Ovary (tissue), 9 donors: ENCODE data around the gene TMEM184A. TPM values are rescaled to one million over a fixed set of nuclear protein-coding genes. Genes with fewer than 3 reads are reported as not detected.

ENCODE experiments used
- DNase-seq, 5 donors: peaks; one replicate each; pipeline ENCODE4 v3.0.0-alpha.2; 2019 to 2020
- H3K27ac ChIP-seq, 2 donors: fragments of 200-600 bp; one replicate each; pipeline versions ENCODE4 v1.5.1 to v1.8.0; 2019 to 2022
- H3K27me3 ChIP-seq: fragments of 200-600 bp; one replicate; pipeline ENCODE4 v1.8.0; 2022
- H3K36me3 ChIP-seq: fragments of 200-600 bp; sonication (generic); one replicate; pipeline ENCODE4 v1.5.1; 2019
- H3K4me1 ChIP-seq: one replicate; pipeline ENCODE4 v1.8.1; 2013; ENCODE audit warnings: mild to moderate bottlenecking, moderate library complexity; ENCODE audit not compliant: insufficient read depth
- H3K4me3 ChIP-seq: fragments of 200-600 bp; sonication (generic); one replicate; pipeline ENCODE4 v1.5.1; 2017
- H3K9me3 ChIP-seq, 2 donors: fragments of 200-600 bp in 1 of 2; sonication (generic) in 1 of 2; one replicate each; pipeline versions ENCODE4 v1.5.1 to v1.8.1; 2013 to 2019; ENCODE audit warnings: mild to moderate bottlenecking in 1 of 2, moderate library complexity in 1 of 2
- CTCF ChIP-seq, 3 donors: fragments of 450-650 bp in 2 of 3; fragments of 200-600 bp in 1 of 3; IDR thresholded peaks; one replicate each; pipeline versions ENCODE4 v1.5.1 to v1.8.0; 2016 to 2022; ENCODE audit warnings: antibody characterized with exemption in 3 of 3, mild to moderate bottlenecking in 1 of 3
- EP300 ChIP-seq: sonication (generic); formaldehyde crosslinking; IDR thresholded peaks from one replicate; pipeline ENCODE4 v1.6.1; 2017; ENCODE audit warnings: antibody characterized with exemption
- POLR2A ChIP-seq: fragments of 450-650 bp; IDR thresholded peaks from one replicate; pipeline ENCODE4 v1.6.1; 2017; ENCODE audit warnings: antibody characterized with exemption, mild to moderate bottlenecking, moderate library complexity
- WGBS, 3 donors: extraction: QIAGEN DNeasy Blood & Tissue Kit in 1 of 3; methylation state at CpG; one replicate each; pipeline versions ENCODE4 v1.1.5 to v1.1.7; 2013 to 2017; 5-methylcytosine and 5-hydroxymethylcytosine counted together
- intact Hi-C, 4 donors: fragments of 100-400 bp; cut with DNase I; formaldehyde crosslinking; loops; one replicate each; pipeline versions ENCODE4 v1.11.0 to v1.15.1; 2022 to 2023
- polyA plus RNA-seq, 2 donors: library from polyadenylated mRNA; stranded (reverse); fragments of 200-250 nt in 1 of 2; fragments of 350-450 nt in 1 of 2; fragmentation: Illumina TruSeq in 1 of 2; extraction: RNeasy Lipid Tissue Mini Kit (QIAGEN cat#74804) in 1 of 2; gene quantifications; one replicate each; pipeline ENCODE4 v1.2.3, GENCODE V29; 2013 to 2014
- total RNA-seq, 7 donors: library from RNA; depleted of rRNA in 2 of 7; stranded (reverse); fragments of >200 nt in 2 of 7; fragmentation: NEBNext Ultra II Directional in 3 of 7; extraction: Animal tissue kit (Norgen Biotek cat#: 25700) in 3 of 7; gene quantifications; one replicate each; pipeline versions ENCODE4 v1.1.0 to v1.2.4, GENCODE V29; 2016 to 2023
- donor health status: DM: no; HTN: no; CAD: no; lungs with moderate emphysema.
- donor health status: DM: no; HTN: no; CAD: no.
- donor health status: Bipolar disorder and iron deficiency.
- donor health status: DM: yes; HTN: yes; CAD: no.
- donor health status: DM: no; HTN: no; CAD: no.
- donor health status: DM: yes; HTN: yes; CAD: no.

TMEM184A gene
- total and polyA plus RNA-seq, 9 donors: 0.05 to 8.4 (median 1.6) TPM; not detected in 2

- Histone ChIP-seq H3K4me3 (peak overlapping the region; percentile 87), H3K9me3 (no peaks in the 10 kb centered on the region), H3K27ac (peak overlapping the region in 1 of 2 donors; percentile 87), H3K4me1 (peaks cover 7% of the 10 kb centered on the region), H3K27me3 (no peaks in the 10 kb centered on the region), H3K36me3 (no peaks in the 10 kb centered on the region)
- TF ChIP-seq POLR2A: no peak
- TF ChIP-seq EP300: no peak
- no peak for TF ChIP-seq CTCF (IDR thresholded peaks at IDR 0.05)
- 74 to 88% (median 76%) methylated on average over 13 of the region's 13 CpGs for WGBS, 3 donors
- no peak for DNase-seq
- intact Hi-C loops: no loop called here
Measured at GRCh38 chr7:1569016-1569415, 13.0 kb upstream of the TMEM184A start.

GRCh38 chr7:1567896-1568510 lies 12.0 kb upstream of the TMEM184A start:
- Histone ChIP-seq H3K4me3 (no peak overlapping the region), H3K9me3 (no peaks in the 10 kb centered on the region), H3K27ac (no peak overlapping the region), H3K27me3 (no peaks in the 10 kb centered on the region), H3K36me3 (no peaks in the 10 kb centered on the region), H3K4me1 (peaks cover 7% of the 10 kb centered on the region)
- no peak for TF ChIP-seq EP300
- intact Hi-C loops: no loop called here
- DNase-seq: no peak
- WGBS, 3 donors: 86 to 92% (median 89%) methylated on average over 17 of the region's 17 CpGs

DNA sequence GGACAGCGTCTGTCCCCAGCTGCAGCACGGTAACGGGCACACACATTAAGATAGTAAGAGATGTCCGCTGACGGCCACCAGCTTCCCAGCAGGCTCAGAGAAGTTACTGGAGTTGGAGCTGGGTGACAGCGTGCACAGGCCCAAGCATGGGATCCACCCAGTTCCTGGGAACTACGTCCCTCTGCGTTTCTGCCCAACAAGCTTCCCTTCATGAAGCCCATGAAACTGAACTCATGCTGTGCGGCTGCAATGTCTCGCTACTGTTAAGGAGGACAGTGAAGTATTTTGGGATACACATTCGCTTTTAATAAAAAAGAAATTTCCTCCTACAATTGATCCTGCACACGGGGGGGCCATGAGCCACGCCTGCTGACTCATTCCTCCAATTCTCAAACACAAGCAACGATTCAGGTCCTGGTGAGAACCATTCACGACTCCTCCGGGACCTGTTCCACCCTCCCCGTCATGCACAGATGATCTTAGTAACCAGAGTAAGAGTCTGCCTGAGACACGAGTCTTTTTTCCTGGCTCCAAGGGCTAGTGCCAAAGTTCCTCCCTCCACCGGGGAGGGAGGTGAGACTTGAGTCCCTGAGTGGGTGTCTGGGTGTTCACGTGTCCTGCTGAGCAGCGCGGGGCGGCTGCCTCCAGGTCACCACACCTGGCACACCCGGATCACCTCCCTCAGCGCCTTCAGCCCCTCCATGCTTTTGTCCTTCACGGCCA lies 11.2 kb upstream of the TMEM184A start:
- TF ChIP-seq EP300 (no peak), POLR2A (no peak), CTCF (IDR thresholded peaks at IDR 0.05) (no peak)
- no peaks in the 10 kb centered on the region for H3K27me3 ChIP-seq
- 76 to 81% (median 81%) methylated on average over 26 of the region's 26 CpGs for WGBS, 3 donors
- no peak overlapping the region for H3K4me3 ChIP-seq
- intact Hi-C loops: no loop called here
- no peak overlapping the region for H3K27ac ChIP-seq
- peaks cover 7% of the 10 kb centered on the region for H3K4me1 ChIP-seq
- no peak for DNase-seq
- no peaks in the 10 kb centered on the region for H3K9me3 ChIP-seq
- no peaks in the 10 kb centered on the region for H3K36me3 ChIP-seq

- intact Hi-C loops: no loop called here
- DNase-seq: no peak
- 79 to 85% (median 79%) methylated on average over 13 of the region's 13 CpGs for WGBS, 3 donors
- Histone ChIP-seq H3K36me3 (no peaks in the 10 kb centered on the region), H3K27ac (no peak overlapping the region), H3K9me3 (no peaks in the 10 kb centered on the region), H3K4me1 (peaks cover 7% of the 10 kb centered on the region), H3K27me3 (no peaks in the 10 kb centered on the region), H3K4me3 (no peak overlapping the region)
- TF ChIP-seq CTCF (IDR thresholded peaks at IDR 0.05): no peak
- TF ChIP-seq POLR2A: no peak
- TF ChIP-seq EP300: no peak
Measured at GRCh38 chr7:1566687-1567048, 10.7 kb upstream of the TMEM184A start.

GRCh38 chr7:1564603-1565022 lies 8.6 kb upstream of the TMEM184A start:
- Histone ChIP-seq H3K9me3 (no peaks in the 10 kb centered on the region), H3K27me3 (no peaks in the 10 kb centered on the region), H3K36me3 (no peaks in the 10 kb centered on the region), H3K4me3 (no peak overlapping the region), H3K27ac (no peak overlapping the region), H3K4me1 (peaks cover 4% of the 10 kb centered on the region)
- no peak for TF ChIP-seq POLR2A
- WGBS, 3 donors: 58 to 67% (median 63%) methylated on average over 23 of the region's 23 CpGs
- no peak for DNase-seq
- intact Hi-C loops: no loop called here
